Liver (tissue), 9 donors: ENCODE data around the gene AP2S1. TPM values are rescaled to one million over a fixed set of nuclear protein-coding genes. Genes with fewer than 3 reads are reported as not detected.
"Not testable (repeated sequence)": the region's sequence is repeated elsewhere in the genome, so short reads cannot be mapped to it uniquely, and the experiment has no call there.

ENCODE experiments used
- DNase-seq: peaks from one replicate; pipeline ENCODE4 v3.0.0-alpha.2; 2017; ENCODE audit warnings: low spot score
- H3K27ac ChIP-seq, 2 donors: one replicate each; pipeline ENCODE4 v1.7.0; 2013; ENCODE audit warnings: inconsistent platforms in 2 of 2, low read length in 2 of 2, control low read depth in 1 of 2, low read depth in 1 of 2, mild to moderate bottlenecking in 1 of 2
- H3K27me3 ChIP-seq, 4 donors: one replicate each; pipeline versions ENCODE4 v1.6.1 to v1.7.0; 2013; ENCODE audit warnings: low read length in 3 of 4, inconsistent platforms in 1 of 4, mild to moderate bottlenecking in 1 of 4, moderate library complexity in 1 of 4; ENCODE audit not compliant: control insufficient read depth in 4 of 4, insufficient read depth in 4 of 4
- H3K36me3 ChIP-seq, 4 donors: one replicate each; pipeline versions ENCODE4 v1.6.1 to v1.7.0; 2013; ENCODE audit warnings: low read length in 3 of 4, mild to moderate bottlenecking in 3 of 4, low read depth in 1 of 4, moderate library complexity in 1 of 4; ENCODE audit not compliant: control insufficient read depth in 4 of 4, insufficient read depth in 3 of 4
- H3K4me1 ChIP-seq, 4 donors: one replicate each; pipeline versions ENCODE4 v1.6.1 to v1.7.0; 2013; ENCODE audit warnings: low read length in 3 of 4, mild to moderate bottlenecking in 3 of 4, moderate library complexity in 1 of 4; ENCODE audit not compliant: control insufficient read depth in 4 of 4, insufficient read depth in 4 of 4
- H3K4me3 ChIP-seq, 3 donors: one replicate each; pipeline versions ENCODE4 v1.6.1 to v1.7.0; 2013; ENCODE audit warnings: low read length in 3 of 3, control low read depth in 1 of 3, low read depth in 1 of 3, mild to moderate bottlenecking in 1 of 3
- H3K9ac ChIP-seq, 2 donors: one replicate each; pipeline ENCODE4 v1.7.0; 2013; ENCODE audit warnings: low read length in 2 of 2, mild to moderate bottlenecking in 2 of 2, moderate library complexity in 2 of 2, control low read depth in 1 of 2, low read depth in 1 of 2
- H3K9me3 ChIP-seq, 4 donors: one replicate each; pipeline versions ENCODE4 v1.6.1 to v1.7.0; 2013; ENCODE audit warnings: low read length in 3 of 4; ENCODE audit not compliant: control insufficient read depth in 4 of 4
- EGR1 ChIP-seq, 2 donors: IDR thresholded peaks; 2 replicates each; pipeline ENCODE4 v1.6.1; 2016 to 2018; ENCODE audit warnings: antibody characterized with exemption in 2 of 2, low read depth in 2 of 2
- FOXA1 ChIP-seq: IDR thresholded peaks from 2 replicates; pipeline ENCODE4 v1.6.1; 2016; ENCODE audit warnings: antibody characterized with exemption
- FOXA2 ChIP-seq: IDR thresholded peaks from 2 replicates; pipeline ENCODE4 v1.6.1; 2016; ENCODE audit warnings: antibody characterized with exemption
- GABPA ChIP-seq, 2 donors: IDR thresholded peaks in 1 of 2; conservative IDR thresholded peaks in 1 of 2; 2 replicates each; pipeline ENCODE4 v1.6.1; 2016; ENCODE audit warnings: antibody characterized with exemption in 2 of 2, mild to moderate bottlenecking in 1 of 2, moderate library complexity in 1 of 2
- HNF4A ChIP-seq, 2 donors: conservative IDR thresholded peaks; 2 replicates each; pipeline ENCODE4 v1.6.1; 2016; ENCODE audit warnings: antibody characterized with exemption in 2 of 2, mild to moderate bottlenecking in 2 of 2
- HNF4G ChIP-seq: IDR thresholded peaks from 2 replicates; pipeline ENCODE4 v1.6.1; 2016; ENCODE audit warnings: antibody characterized with exemption
- JUND ChIP-seq, 2 donors: IDR thresholded peaks; 2 replicates each; pipeline ENCODE4 v1.6.1; 2016; ENCODE audit warnings: antibody characterized with exemption in 2 of 2
- MAX ChIP-seq: IDR thresholded peaks from 2 replicates; pipeline ENCODE4 v1.6.1; 2016; ENCODE audit warnings: antibody characterized with exemption
- RAD21 ChIP-seq, 2 donors: IDR thresholded peaks; 2 replicates each; pipeline ENCODE4 v1.6.1; 2016; ENCODE audit warnings: antibody characterized with exemption in 2 of 2, mild to moderate bottlenecking in 2 of 2
- RXRA ChIP-seq, 2 donors: IDR thresholded peaks; 2 replicates each; pipeline ENCODE4 v1.6.1; 2017 to 2018; ENCODE audit warnings: antibody characterized with exemption in 2 of 2, mild to moderate bottlenecking in 1 of 2
- SP1 ChIP-seq: IDR thresholded peaks from 2 replicates; pipeline ENCODE4 v1.6.1; 2018; ENCODE audit warnings: antibody characterized with exemption, mild to moderate bottlenecking
- YY1 ChIP-seq: IDR thresholded peaks from 2 replicates; pipeline ENCODE4 v1.6.1; 2016; ENCODE audit warnings: antibody characterized with exemption, mild to moderate bottlenecking
- ZBTB33 ChIP-seq: IDR thresholded peaks from 2 replicates; pipeline ENCODE4 v1.6.1; 2016; ENCODE audit warnings: antibody characterized with exemption
- WGBS: extraction: QIAGEN DNeasy Blood & Tissue Kit; methylation state at CpG from one replicate; pipeline ENCODE4 v1.1.7; 2013; 5-methylcytosine and 5-hydroxymethylcytosine counted together
- polyA plus RNA-seq, 2 donors: library from polyadenylated mRNA; stranded (reverse) in 1 of 2; unstranded in 1 of 2; fragments of 200-250 nt in 1 of 2; fragments of >200 nt in 1 of 2; fragmentation: Nextera tagmentation in 1 of 2; extraction: Ambion mirVana in 1 of 2; gene quantifications; one replicate each; pipeline versions ENCODE4 v1.2.1 to v1.2.3, GENCODE V29; 2013 to 2015
- total RNA-seq, 2 donors: library from RNA; depleted of rRNA; stranded (reverse); fragments of >200 nt; gene quantifications; one replicate each; pipeline ENCODE4 v1.2.3, GENCODE V29; 2014
- TF ChIP-seq, protein P1 (sequence below): IDR thresholded peaks from 2 replicates; pipeline ENCODE4 v1.6.1; 2016; ENCODE audit warnings: antibody characterized with exemption, mild to moderate bottlenecking
- TF ChIP-seq, protein P2 (sequence below): fragments of 150-350 bp; IDR thresholded peaks from 2 replicates; pipeline ENCODE4 v1.5.1; 2017; ENCODE audit warnings: improper control_type of control experiment, low read depth, low read length; ENCODE audit not compliant: missing input control
- donor health status: healthy.
- donor health status: healthy.
- donor health status: healthy.
- donor health status: healthy.
- donor health status: healthy.

AP2S1 gene
- total and polyA plus RNA-seq, 4 donors: 28.3 to 168 (median 79.0) TPM

DNA sequence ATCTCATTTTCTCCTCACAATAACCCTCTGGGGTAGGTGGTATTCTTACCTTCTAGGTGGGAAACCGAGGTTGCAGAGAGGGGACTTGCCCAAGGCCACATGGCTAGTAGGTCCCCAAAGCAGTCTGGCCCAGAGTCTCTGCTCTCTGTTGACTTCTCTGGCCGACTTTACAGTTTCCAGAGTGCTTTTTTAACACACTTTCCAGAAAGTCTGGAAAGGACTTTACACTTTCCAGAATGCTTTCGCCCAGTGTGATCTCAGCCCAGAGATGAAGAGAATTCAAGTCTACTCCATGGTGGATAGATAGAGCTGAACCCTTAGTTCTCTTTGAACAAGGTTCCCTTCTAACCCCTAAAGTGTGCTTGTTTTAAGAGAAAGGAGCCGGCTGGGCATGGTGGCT lies 22.3 kb upstream of the AP2S1 start (continued):
- TF ChIP-seq, protein P1, sequence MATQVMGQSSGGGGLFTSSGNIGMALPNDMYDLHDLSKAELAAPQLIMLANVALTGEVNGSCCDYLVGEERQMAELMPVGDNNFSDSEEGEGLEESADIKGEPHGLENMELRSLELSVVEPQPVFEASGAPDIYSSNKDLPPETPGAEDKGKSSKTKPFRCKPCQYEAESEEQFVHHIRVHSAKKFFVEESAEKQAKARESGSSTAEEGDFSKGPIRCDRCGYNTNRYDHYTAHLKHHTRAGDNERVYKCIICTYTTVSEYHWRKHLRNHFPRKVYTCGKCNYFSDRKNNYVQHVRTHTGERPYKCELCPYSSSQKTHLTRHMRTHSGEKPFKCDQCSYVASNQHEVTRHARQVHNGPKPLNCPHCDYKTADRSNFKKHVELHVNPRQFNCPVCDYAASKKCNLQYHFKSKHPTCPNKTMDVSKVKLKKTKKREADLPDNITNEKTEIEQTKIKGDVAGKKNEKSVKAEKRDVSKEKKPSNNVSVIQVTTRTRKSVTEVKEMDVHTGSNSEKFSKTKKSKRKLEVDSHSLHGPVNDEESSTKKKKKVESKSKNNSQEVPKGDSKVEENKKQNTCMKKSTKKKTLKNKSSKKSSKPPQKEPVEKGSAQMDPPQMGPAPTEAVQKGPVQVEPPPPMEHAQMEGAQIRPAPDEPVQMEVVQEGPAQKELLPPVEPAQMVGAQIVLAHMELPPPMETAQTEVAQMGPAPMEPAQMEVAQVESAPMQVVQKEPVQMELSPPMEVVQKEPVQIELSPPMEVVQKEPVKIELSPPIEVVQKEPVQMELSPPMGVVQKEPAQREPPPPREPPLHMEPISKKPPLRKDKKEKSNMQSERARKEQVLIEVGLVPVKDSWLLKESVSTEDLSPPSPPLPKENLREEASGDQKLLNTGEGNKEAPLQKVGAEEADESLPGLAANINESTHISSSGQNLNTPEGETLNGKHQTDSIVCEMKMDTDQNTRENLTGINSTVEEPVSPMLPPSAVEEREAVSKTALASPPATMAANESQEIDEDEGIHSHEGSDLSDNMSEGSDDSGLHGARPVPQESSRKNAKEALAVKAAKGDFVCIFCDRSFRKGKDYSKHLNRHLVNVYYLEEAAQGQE: no peak

DNA sequence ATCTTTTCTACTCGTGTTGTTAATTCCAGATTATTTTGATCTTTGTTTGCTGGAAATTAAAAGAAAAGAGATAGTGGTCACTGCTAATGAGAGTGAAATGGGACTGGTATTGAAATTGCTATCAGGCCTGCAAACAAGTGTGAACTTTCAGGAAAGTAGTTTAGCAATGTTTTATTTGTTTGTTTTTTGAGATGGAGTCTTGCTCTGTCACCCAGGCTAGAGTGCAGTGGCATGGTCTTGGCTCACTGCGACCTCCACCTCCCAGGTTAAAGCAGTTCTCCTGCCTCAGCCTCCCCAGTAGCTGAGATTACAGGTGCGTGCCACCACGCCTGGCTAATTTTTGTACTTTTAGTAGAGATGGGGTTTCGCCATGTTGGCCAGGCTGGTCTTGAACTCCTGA lies 20.5 kb upstream of the AP2S1 start:
- 74% methylated on average over 5 of the region's 5 CpGs for WGBS
- not testable (repeated sequence) for H3K36me3 ChIP-seq, H3K9me3 ChIP-seq, DNase-seq, H3K27me3 ChIP-seq, H3K4me3 ChIP-seq, H3K9ac ChIP-seq
- Histone ChIP-seq H3K27ac (peak overlapping the region in 1 of 2 donors; percentile 66), H3K4me1 (peaks cover 18 to 39% (median 28%) of the 10 kb centered on the region in 4 donors)
- TF ChIP-seq, protein P1: peak; percentile 18
- TF ChIP-seq RAD21 (IDR thresholded peaks at IDR 0.05) (peak in 1 of 2 donors; percentile 7), HNF4A (conservative IDR thresholded peaks at IDR 0.05) (peak; percentile 30 to 63), MAX (peak; percentile 17), RXRA (IDR thresholded peaks at IDR 0.05) (peak in 1 of 2 donors; percentile 55)

- Histone ChIP-seq H3K9me3 (no peaks in the 10 kb centered on the region), H3K36me3 (no peaks in the 10 kb centered on the region), H3K4me3 (no peak overlapping the region), H3K27ac (peak overlapping the region; percentile 20 to 71), H3K4me1 (peaks cover 18 to 55% (median 40%) of the 10 kb centered on the region in 4 donors), H3K9ac (no peak overlapping the region), H3K27me3 (no peaks in the 10 kb centered on the region)
- no peak for DNase-seq
- WGBS: 94% methylated on average over 4 of the region's 4 CpGs
- TF ChIP-seq SP1 (no peak), EGR1 (IDR thresholded peaks at IDR 0.05; ENCODE audit: low read depth in 2 of 2) (no peak), FOXA2 (no peak), RXRA (IDR thresholded peaks at IDR 0.05) (no peak), HNF4G (no peak), RAD21 (IDR thresholded peaks at IDR 0.05) (no peak), GABPA (IDR thresholded peaks at IDR 0.05 in 1 of 2, conservative IDR thresholded peaks at IDR 0.05 in 1 of 2) (no peak), FOXA1 (no peak), YY1 (no peak), JUND (IDR thresholded peaks at IDR 0.05) (no peak), ZBTB33 (no peak)
- TF ChIP-seq, protein P2, sequence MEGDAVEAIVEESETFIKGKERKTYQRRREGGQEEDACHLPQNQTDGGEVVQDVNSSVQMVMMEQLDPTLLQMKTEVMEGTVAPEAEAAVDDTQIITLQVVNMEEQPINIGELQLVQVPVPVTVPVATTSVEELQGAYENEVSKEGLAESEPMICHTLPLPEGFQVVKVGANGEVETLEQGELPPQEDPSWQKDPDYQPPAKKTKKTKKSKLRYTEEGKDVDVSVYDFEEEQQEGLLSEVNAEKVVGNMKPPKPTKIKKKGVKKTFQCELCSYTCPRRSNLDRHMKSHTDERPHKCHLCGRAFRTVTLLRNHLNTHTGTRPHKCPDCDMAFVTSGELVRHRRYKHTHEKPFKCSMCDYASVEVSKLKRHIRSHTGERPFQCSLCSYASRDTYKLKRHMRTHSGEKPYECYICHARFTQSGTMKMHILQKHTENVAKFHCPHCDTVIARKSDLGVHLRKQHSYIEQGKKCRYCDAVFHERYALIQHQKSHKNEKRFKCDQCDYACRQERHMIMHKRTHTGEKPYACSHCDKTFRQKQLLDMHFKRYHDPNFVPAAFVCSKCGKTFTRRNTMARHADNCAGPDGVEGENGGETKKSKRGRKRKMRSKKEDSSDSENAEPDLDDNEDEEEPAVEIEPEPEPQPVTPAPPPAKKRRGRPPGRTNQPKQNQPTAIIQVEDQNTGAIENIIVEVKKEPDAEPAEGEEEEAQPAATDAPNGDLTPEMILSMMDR: no peak
Observed at GRCh38 chr19:46868025-46868802, 17.6 kb upstream of the AP2S1 start.
